NCI-H345 (cell line): ENCODE results near the gene DDX3Y.

Source experiments
- DNase-seq: peaks from one replicate; lab custom pipeline; 2025; lab: John Stamatoyannopoulos, UW

DDX3Y gene

GRCh38 chrY:12904618-12905516 is at the start of gene DDX3Y:
TSS of gene DDX3Y (plus strand) at chrY:12904868. CDS start at chrY:12904937, 69 bp downstream.
- DNase-seq = no peak

- no peak for DNase-seq
Measured at GRCh38 chrY:12855791-12856275, 48.8 kb upstream of the DDX3Y start.

GRCh38 chrY:12867960-12868359 is 36.7 kb upstream of the DDX3Y start:
- no peak for DNase-seq

GRCh38 chrY:12896973-12897372 is 7.7 kb upstream of the DDX3Y start:
- DNase-seq = no peak

GRCh38 chrY:12898604-12899003 is 6.1 kb upstream of the DDX3Y start:
- no peak for DNase-seq

GRCh38 chrY:12905517-12905872 is 827 bp downstream of the DDX3Y start:
- DNase-seq = no peak

- DNase-seq = no peak
Measured at GRCh38 chrY:12905895-12906294, 1.2 kb downstream of the DDX3Y start.

- DNase-seq = no peak
Measured at GRCh38 chrY:12913541-12913940, 8.9 kb downstream of the DDX3Y start.

- no peak for DNase-seq
Measured at GRCh38 chrY:12928043-12928442, 23.4 kb downstream of the DDX3Y start.

GRCh38 chrY:12941725-12942687 is 37.3 kb downstream of the DDX3Y start:
- DNase-seq = no peak
